ENCODE measurements around the gene CYFIP1.

The CYFIP1 gene

GRCh38 chr15:22948056-22948455 lies 32.1 kb downstream of the CYFIP1 start:
- no peak for DNase-seq

GRCh38 chr15:22947101-22948000 lies 32.8 kb downstream of the CYFIP1 start:
- no peak for DNase-seq

GRCh38 chr15:22945071-22945470 lies 35.1 kb downstream of the CYFIP1 start:
- no peak for DNase-seq

GRCh38 chr15:22944651-22945050 lies 35.5 kb downstream of the CYFIP1 start:
- no peak for DNase-seq

GRCh38 chr15:22942877-22943276 lies 37.3 kb downstream of the CYFIP1 start:
- DNase-seq = no peak

GRCh38 chr15:22942306-22942855 lies 37.8 kb downstream of the CYFIP1 start:
- no peak for DNase-seq

- DNase-seq = no peak
These were observed 39.0 kb downstream of the CYFIP1 start for GRCh38 chr15:22941179-22941578.

GRCh38 chr15:22939652-22940061 lies 40.5 kb downstream of the CYFIP1 start:
- DNase-seq = no peak

- no peak for DNase-seq
These were observed 41.1 kb downstream of the CYFIP1 start for GRCh38 chr15:22939051-22939450.

- no peak for DNase-seq
These were observed 43.3 kb downstream of the CYFIP1 start for GRCh38 chr15:22936577-22937472.

- no peak for DNase-seq
These were observed 46.5 kb downstream of the CYFIP1 start for GRCh38 chr15:22933641-22934061.

GRCh38 chr15:22931784-22932536 lies 48.2 kb downstream of the CYFIP1 start:
- DNase-seq = no peak

GRCh38 chr15:22930782-22931484 lies 49.2 kb downstream of the CYFIP1 start:
- no peak for DNase-seq

- DNase-seq = no peak
These were observed 52.4 kb downstream of the CYFIP1 start for GRCh38 chr15:22927761-22928160.

- no peak for DNase-seq
These were observed 54.3 kb downstream of the CYFIP1 start for GRCh38 chr15:22925875-22926274.

- DNase-seq = no peak
These were observed 58.2 kb downstream of the CYFIP1 start for GRCh38 chr15:22922003-22922402.

GRCh38 chr15:22919171-22919570 lies 61.0 kb downstream of the CYFIP1 start:
- no peak for DNase-seq

- no peak for DNase-seq
These were observed 61.5 kb downstream of the CYFIP1 start for GRCh38 chr15:22918596-22919140.

- no peak for DNase-seq
These were observed 62.1 kb downstream of the CYFIP1 start for GRCh38 chr15:22918056-22918455.

GRCh38 chr15:22917556-22917955 lies 62.6 kb downstream of the CYFIP1 start:
- DNase-seq = no peak

GRCh38 chr15:22916606-22917350 lies 63.4 kb downstream of the CYFIP1 start:
- DNase-seq = no peak
